GM19328 (cell line): ENCODE data around the gene DYNLT3.
A peak's percentile ranks its signal among the peaks of the same experiment; 100 is the strongest.

ENCODE experiments used
- ATAC-seq: cut with Tn5 transposase; IDR thresholded peaks from one replicate; pipeline ENCODE4 v1.9.1; 2021; ENCODE audit warnings: mild to moderate bottlenecking, moderate library complexity; ENCODE audit not compliant: unreplicated experiment

DYNLT3 gene

DNA sequence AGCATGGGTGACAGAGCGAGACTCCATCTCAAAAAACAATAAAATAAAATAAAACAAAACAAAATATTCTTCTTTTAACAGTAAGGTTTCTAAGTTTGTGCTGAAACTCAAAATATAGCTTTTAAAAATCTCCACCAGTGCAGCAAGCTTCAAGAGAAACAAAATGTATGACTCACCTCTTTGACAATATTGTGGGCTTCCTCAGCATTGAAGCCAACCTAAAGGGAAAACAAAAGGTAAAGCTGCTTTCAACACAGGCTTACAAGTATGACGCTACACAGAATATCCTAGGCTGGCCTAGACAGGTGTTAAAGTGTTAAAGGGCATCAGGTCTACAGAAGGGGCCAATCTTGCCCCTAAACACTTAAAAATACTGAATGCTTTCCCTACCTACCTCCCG, 1.2 kb downstream of the DYNLT3 start:
- no peak for ATAC-seq

DNA sequence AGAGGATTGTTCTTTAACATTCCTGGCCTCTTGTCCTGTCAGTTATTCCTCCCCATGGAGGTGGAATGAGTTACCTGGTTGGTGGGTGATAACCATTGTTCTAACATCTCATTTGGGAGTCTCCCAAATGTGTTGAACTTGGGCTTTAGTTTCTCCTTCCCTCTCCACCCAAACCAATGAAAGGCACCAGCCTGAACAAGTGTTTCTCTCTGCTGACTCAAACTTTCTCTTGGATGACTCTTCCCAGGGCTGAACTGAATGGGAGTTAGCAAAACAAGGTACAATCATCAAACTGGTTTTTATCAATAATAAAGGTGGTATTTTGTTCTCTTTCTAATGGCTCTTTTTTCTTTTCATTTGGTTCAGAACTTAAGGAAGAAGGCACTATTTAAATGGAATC, 2.7 kb downstream of the DYNLT3 start:
- no peak for ATAC-seq

DNA sequence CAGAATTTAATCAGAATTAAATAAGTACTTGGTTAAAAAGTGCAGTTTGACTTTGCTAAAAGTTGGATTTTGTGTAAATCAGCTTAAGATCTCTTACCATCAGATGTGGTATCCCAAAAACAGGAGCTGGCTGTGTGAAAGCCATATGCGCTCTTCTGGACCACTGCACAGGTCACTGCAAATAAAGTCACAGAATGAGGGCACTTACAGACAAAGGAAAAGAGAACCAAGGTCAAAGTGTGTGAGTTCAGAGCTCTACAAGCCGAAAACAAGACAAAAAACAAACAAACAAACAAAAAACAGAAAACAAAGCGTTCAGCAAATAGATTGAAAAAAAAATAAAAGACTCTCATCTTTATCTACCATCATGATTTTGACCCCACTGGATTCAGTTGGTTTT, 6.4 kb downstream of the DYNLT3 start:
- no peak for ATAC-seq

DNA sequence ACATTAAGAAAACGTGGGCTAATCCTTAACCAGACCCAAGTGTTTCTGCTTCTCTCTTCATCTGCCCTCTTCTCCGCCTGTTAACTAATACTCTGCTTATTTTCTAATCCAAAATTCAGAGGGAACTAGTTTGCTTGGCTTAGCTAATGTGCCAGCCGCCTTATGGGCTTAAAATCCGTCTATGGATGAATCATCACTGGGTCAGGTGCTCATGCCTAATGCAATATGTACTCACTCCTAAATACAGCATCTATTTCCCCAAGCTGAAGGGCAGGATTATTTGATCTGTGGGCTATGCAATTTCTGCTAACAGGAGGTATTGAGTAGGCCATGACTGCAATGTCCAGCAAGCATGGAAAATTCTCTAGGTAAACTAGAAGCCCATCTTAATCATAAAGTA, 12.4 kb downstream of the DYNLT3 start:
- ATAC-seq: no peak

DNA sequence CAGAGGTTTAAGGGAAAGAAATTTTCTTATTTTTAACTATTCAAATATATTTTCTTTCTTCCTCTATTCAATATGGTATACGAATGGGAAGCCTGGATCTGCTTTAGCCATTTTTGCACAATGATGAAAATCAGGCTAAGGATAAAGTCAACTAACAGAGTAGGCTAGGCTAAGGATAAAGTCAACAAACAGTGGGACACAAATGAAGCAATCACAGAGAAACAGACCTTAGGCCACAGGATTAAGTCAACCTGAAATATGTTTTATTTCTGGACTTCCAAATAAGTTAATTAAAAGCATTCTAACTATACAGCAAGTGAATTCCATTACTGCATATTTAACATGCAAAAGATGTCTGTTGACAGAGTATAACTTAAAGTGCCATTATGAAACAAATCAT, 17.0 kb downstream of the DYNLT3 start:
- no peak for ATAC-seq

DNA sequence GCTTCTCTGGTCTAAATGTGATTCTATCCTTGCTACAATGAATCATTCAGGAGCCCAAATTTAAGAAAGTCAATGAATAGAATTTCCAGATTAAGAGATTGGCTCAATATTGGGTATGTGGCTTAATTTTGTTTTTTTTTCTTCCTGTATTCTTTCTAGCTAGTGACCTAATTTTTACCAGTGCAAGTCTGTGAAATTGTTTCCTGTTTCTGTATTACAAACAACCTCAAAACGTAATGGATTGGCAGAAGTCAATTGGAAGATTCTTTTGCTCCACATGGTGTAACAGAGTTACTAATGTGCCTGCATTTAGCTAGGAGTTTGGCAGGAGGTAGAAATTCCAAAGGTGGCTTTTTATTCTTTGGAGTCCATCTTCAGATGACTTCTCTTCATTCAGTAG, 17.6 kb downstream of the DYNLT3 start:
- ATAC-seq: no peak

DNA sequence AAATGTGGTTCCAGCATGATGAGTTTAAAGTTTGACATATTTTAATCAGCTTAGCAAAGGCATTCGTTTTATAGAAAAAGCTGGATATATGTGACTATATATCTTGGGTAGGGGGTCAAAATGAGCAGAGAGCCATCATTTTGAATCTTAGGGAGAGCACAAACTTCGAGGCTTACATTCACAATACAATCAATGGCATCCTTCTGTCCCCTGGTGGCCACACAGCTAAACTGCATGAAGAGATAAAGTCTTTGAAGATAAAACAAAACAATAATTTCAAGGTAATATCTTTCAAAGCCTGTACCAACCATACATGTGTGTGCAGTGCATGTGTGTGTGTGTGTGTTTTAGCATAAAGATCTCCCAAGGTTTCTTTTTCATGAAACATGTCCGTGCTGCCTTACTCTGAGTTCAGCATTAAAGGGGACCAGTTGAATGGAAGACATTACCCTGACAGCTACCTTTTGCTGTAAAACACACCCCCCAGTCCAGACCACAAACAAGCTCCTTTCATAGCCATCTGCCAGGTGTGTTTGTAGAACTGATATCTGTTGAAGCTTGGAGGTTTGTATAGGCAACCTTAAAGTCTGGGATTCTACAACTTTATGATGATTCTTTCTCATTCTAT, 22.0 kb downstream of the DYNLT3 start:
- no peak for ATAC-seq

DNA sequence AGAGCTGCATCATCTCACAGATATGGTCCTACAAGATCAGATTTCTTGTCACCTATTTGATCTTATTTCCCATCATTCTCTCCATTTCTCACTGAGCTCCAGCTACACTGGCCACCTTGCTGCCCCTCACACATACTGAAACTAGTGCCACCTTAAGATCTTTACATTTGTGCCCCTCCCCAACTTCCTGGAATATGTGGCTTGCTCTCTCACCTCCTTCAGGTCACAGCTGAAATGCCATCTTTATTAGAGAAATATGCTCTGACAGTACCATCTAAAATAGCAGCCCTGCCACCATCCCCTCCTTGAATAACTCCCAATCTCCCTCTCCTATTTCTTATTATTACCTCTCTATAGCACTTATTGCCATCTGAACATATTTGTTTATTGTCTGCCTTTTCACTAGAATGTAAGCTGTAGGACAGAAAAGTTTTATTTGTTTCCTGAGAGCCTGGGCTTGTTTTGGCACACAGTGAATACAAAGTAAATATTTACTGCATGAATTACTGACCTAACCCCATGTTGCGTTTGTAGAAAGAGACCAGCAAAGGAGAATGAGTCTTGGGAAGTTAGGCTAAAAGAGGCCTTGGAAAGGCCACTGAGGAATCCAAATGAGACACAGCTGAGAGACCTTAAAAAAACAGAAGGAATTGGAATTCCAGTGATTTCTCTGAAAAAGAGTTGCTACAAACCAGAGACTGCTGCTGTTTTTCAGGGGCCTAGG, 22.7 kb downstream of the DYNLT3 start:
- no peak for ATAC-seq

DNA sequence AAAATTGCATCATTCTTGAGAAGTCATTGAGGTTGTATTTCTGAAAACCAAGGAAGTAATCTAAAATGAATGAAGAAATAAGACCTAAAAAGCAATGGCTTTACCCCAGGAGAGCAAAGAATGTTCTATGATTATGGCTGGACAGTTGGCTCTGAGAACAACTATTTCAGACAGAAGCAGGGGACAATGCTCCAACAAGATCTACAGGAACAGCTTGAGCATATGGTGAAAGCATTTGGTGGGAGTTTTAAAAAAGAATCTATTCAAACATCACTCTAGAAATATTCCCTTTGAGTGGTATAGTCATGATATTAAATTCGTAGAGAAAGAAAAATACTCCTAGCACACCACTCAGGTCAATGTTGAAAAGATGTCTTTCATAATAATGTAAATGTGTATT, 26.7 kb downstream of the DYNLT3 start:
- ATAC-seq: no peak

DNA sequence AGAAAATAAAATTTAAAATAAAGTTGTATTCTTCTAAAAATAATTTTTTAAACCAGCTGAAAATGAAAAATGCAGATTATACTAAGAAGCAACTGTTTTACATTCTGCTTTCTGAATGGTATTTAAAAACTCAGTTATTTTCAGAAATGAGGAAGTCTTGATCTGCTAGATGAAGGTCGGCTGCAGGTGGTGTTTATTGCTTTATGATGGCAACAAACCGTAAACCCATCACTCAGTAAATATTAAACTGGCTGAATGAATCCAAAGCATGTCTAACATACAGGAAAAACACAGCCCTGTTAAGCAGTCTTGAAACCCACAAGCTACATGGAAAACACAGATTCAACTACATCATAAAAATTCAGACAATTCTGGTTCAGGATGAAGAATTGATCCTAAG, 29.3 kb downstream of the DYNLT3 start:
- ATAC-seq: peak; percentile 54

DNA sequence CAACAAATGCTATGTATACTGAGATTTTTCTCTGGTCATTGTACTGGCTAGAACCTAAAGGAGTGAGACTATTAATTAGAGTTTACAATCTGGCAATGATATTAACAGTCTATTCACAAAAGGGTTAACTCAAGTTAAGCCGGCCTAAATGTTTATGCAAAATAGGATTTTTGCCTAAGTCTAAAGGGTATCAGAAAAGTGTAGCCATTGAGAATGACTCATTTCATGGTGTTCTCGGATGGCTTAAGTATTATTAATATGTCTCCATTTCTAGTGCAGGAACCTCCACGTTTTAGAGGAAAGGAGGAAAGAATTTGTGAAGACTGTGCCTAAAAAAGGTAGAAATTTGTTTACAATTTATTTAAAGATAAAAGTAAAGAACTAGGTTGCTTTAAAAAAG, 29.8 kb downstream of the DYNLT3 start:
- no peak for ATAC-seq

DNA sequence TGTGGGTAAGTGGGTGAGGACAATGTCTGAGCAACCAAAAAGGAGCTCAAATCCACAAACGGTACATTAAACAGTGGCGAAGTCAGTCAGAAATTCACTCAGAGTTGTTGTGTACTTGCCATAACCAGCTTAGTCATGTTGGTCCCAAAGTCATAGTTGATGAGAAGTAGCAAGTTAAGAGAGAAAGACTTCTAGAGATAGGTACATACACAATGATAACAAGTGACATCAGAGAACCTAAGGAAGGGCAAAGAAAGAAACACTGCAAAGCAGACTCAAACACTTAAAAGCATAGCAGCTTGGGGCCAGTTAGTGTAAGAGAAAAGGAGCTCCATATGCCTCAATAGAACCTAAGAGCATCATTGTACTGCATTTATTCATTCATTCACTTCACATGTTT, 30.2 kb downstream of the DYNLT3 start:
- no peak for ATAC-seq

DNA sequence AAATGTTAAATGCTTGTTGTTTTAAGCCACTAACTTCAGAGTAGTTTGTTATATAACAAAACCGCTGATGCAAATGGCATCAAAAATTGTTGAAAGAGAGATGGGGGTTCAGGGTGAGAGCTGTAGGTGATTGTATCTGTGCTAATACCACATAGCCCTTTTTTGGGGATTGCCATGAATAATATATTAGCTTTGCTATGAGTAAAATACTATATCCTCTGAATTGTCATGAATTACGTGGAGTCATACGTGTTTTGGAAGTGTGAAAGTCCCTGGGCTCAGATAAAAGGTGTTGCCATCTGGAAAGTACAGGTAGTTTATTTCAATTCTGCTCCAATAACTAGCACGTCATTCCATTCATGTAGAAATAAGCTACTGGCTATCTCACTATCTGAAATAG, 30.6 kb downstream of the DYNLT3 start:
- ATAC-seq: no peak

DNA sequence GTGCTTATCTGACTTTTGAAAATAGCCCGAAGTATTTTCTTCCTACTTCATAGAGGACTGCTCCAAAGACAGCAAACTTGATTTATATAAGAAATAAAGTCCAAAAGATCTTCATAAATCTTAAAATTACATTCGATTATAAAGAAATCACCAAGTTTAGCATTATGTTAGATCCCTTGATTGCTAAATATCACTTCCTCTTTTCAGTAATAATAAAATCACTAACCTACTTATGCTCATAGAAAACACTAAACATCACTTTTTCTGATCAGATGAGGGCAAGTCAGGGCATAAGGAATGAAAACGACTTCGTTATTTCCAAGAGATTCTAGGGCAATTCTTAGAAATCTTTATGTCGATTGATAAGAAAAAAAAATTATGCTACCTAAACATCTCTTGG, 32.0 kb downstream of the DYNLT3 start:
- no peak for ATAC-seq

DNA sequence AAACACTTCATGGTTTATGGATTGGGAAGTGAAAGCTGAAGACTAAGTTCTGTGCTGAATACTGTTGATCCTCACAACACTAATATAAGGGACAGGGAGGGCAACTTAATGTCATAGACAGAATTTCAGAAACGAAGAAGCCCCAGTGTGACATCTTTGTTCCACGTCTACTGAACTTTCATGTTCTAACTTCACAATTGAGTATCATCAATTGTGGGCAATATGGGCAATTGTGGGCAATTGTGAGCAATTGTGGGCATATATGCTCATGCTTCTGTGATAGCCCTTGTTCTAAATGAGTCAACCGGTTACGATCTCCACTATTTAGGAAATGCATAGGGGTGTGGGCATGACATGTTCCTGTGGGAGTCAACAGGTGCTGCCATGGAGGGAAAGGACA, 33.8 kb downstream of the DYNLT3 start:
- ATAC-seq: no peak

DNA sequence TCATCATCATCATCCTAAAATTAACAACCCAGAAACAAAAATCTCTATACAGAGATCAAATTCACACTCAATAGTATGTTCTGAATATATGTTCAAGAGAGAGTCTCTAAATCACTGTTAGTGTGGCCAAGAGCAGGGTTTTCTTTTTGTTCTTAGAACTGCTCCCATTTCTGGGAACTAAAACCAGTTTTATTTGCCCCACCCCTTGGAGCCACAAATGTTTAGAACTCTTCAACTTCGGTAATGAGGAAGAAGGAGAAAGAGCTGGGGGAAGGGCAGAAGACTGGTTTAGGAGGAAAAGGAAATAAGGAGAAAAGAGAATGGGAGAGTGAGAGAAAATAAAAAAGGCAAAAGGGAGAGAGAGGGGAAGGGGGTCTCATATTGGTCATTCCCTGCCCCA, 35.3 kb downstream of the DYNLT3 start:
- no peak for ATAC-seq

DNA sequence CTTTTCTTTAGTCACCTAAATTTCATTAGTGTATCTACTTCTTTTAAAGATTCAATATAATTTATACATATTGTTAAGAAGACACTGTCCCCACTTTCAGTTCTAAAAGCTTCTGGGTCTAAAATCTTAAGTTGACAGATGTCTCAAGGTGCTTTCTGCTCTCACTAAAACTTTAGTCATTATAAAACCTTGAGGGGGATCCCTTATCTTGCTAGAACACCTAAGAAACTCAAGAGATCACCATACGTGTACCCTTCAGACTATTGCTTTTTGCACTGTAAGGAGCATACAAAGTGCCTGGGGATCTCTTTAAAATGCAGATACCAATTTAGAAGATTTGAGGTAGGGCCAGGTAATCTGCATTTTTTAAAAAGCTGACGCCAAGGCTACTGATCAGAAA, 37.4 kb downstream of the DYNLT3 start:
- no peak for ATAC-seq

DNA sequence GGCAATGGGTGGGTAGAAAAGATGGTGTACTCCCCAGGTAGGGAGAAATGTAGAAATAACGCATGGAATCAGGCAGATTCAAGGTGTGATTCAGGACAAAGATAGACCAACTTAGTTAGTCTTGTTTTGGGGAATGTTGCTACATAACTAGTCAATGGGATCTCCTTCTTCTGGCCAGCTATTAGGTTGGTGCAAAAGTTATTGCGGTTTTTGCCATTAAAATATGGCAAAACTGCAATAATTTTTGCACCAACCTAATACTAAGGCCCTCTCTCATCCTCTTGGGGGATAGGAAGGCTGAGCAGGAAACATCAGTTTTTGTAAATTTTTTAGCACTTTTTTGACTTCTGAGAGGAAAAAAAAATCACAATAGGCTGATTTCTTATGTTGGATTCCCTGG, 44.3 kb downstream of the DYNLT3 start:
- ATAC-seq: no peak

DNA sequence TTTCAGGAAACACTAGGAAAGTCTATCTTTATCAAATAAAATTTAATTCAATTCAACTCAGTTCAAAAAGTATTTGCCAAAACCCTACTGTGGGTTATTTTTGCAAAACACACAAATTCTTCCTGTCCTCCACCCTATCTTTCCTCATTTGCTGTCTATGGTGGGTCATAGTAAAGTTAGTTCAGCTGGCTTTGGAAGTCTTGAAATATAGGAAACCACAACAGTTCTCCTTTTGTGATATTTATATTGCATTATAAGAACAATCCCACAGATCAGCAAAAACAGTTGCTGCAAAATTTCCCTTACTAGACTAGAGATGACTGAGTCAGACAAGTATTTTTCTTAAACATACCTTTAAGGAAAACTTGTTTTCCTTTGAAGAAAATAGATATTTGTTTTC, 45.3 kb downstream of the DYNLT3 start:
- no peak for ATAC-seq

DNA sequence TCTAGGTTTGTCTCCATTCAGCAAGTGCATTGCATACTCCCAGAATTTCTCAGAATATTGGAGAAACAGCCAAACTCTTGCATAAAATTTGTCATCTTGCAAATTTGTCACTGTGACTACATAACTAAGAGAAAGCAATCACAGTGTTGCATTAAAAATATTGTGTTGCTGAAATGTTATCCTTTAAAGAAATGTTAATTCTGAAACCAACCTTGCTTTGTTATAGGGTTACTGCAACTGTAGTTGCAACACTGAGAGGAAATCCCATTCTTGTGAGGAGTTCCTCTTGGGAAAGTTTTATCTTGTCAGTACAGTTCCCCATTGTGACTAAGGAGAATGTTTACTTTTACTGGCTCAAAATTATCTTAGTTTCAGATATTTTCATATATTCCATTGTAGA, 46.7 kb downstream of the DYNLT3 start:
- no peak for ATAC-seq

DNA sequence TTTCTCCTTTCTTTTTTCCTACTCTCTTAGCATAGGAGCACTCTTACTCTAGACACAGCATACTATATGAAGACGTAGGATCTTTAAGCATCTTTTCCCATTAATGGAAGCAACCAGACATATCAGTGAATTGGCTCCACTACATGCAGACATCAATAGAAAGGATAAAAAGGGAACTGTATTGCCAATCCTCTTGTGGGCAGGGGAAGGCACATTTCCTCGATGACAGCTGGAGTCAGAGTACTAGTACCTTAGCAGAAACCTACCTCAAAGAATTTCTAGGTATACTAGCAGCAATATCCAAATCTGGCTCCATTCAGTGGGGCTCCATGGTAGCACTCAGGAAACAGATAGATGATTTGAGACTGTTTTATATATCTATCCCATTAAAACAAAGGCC, 47.4 kb downstream of the DYNLT3 start:
- no peak for ATAC-seq

DNA sequence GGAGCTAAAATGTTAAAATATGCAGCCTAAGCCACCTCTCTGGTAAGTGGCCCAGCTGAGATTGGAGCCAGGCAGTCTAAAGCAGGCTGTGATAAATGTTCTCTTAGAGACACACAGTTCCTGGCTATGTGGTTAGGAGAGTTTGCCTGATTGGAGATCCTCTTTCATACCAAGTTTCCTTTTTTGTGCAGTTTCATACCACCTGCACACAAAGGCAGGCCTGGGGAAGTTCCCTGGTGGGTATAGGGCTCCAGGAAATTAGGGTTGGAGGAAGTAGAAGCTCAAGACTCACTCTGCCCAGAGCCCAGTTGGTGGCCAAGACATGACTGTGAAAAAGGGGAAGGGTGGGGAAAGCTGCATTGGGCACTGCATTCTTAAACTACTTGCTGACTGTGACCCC, 50.6 kb downstream of the DYNLT3 start:
- peak; percentile 65 for ATAC-seq

DNA sequence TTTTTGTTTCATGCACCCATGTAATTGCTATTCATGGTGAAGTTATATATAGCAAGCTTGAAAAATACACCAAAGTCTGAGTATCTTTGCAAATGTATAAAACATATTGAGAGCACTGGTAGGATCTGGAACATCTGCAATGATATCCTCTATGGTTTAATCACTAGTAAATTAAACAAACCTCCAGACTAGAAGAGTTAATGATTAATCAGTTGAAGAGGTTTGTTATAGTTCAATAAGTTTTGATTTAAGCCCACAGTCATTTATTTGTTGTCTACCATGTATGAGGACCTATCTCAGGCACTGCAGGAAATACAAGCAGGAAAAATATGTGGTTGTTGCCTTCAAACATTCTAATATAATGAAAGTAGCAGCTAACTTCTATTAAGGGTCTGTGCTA, 51.1 kb downstream of the DYNLT3 start:
- ATAC-seq: no peak
